HG03095 (cell line): Measurements from ENCODE around the gene MED10.

Experiments used
- ATAC-seq: cut with Tn5 transposase; IDR thresholded peaks from one replicate; pipeline ENCODE4 v1.9.1; 2021; ENCODE audit warnings: moderate library complexity; ENCODE audit not compliant: unreplicated experiment

The MED10 gene

DNA sequence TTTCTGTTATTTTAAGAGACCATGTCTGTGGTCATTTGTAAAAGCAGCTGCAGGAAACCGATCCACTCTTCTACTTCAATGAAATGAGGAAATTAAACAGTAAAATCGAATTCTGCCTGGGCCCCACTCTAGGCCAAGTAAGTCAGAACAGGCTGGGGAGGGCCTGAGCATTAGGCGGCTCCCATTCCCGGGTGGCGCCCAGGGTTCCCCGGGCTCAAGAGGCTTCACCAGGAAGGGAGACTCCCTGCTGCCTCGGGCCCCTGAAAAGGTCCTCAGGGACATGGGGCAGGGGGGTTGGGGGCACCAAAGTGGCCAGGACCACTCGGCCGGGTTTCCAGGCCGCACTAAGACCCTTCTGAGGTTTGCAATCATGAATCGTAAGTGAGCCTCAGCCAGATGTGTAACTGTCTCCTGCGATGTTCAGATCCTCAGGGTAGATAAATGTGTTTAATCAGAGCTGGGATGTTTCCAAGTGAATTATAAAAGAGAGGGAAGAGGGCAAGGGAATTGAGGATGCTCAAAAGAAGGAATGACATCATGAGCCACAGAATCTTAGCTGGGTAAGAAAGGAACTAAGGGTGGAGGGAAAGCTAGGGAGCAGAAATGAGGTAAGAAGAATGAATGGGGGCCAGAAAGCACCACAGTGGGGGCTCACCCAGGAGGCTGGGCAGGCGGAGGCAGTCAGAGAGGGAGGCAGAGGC lies 24.6 kb downstream of the MED10 start:
- ATAC-seq = no peak

DNA sequence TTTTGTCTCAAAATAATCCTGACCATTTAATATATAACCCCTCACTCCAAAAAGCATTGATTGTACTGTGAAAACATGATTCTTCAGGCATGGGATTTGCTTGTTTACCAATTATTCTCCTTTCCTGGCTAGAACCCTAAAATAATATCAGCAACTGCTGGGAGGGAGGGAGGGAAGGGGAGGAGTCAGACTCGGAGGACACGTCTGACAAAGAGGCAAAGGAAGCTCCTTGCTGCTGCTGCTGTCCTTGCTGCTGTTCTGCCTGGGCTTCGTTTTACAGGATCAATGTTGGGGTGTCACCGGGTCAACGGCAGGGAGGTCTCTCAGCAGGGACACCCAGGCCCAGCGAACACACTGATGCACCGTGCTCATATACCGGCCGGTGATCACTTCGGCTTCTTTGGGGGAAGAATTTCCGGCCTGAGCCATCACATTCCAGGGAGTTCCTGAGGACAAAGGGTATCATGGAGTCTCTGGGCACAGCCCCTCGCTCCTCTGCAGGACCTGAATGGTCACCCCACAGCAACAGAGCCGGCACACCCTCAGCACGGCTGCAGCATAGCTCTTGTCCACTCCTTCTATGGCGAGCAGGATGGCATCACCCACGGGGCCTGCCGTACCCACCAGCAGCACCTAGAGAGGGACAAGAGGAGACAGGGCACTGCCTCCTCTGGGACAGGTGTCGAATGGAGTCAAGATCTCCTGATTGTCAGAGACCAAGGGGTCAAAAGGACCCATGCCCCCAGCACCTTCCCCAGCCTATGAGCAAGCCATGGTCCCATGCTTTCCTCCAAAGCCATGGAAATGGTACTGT lies 27.9 kb downstream of the MED10 start:
- ATAC-seq = no peak

DNA sequence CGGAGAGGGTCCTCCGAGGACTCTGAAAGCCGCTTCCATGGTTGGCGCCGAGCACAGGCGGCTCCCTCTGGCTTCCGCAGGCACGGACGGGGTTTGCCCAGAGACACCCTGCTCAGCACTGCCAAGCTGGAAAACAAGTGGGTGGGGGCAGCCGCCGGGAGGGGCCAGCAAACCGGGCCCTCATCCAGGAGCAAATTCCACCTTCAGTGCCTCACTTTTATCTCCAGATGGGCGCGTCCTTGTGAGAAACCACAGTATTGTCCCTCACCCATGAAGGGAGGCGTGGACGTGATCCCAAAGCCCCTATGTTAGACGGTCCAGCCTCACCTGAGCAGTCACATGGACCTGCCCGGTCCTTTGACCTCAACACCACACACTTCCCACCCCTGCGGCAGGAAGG lies 29.0 kb downstream of the MED10 start:
- no peak for ATAC-seq

DNA sequence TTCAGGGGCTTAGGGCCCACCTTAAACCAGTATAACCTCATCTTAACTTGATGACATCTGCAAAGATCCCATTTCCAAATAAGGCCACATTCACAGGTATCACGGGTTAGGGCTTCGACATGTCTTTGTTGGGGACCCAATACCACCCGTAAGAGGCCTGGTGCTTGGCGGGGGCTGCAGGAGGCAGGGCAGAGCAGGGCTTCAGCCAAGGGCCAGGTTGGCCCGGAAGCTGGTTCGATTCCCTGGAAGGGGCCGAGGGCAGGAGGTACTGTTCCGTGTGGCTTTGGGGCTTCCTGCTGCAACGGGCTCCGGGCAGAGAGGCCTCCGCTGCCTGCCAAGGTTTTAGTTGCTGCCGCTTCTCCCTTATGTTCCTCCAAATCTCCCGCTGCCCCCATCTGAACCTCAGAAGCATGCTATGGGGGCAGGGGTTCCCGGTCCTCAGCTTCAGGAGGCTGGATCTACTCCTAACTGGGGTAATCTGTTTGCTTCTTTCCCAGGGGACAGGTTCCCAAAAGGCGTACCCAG lies 29.8 kb downstream of the MED10 start:
- no peak for ATAC-seq

DNA sequence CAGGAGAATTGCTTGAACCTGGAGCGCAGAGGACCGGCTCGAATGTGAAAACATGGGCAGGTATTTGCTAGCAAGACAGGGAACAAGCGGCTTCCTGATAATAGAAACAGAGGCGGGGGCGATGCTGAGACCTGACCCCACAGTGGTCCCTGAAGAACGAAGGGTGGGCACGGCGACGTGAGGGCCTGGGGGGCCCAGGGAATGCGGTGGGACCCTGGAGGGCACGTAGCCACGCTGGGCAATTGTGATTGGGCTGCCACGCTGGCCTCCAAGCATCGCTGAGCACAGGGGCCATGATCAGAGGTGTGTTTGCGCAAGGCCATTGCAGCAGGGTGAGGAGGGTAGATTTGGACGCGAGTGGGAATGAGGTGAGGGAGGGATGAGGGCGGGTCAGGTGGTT lies 30.7 kb downstream of the MED10 start:
- ATAC-seq = no peak

DNA sequence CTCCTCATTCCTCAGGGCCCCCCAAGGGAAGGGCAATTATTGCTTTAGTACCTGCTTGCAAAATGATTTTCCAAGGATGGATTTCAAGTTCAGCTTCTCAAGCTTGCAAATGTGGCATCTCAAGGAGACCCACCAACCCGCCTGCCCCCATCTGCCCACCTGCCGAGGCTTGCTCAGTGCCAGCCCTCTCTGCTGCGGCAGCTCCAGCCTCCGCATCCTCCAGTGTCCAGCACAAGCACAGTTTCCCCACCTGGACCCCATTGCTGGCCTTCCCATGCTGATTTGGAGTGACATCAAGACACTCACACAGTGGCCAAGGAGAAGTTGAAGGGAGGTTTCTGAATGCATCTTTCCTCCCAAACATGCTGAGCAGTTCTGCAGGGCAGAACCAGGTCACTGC lies 31.2 kb downstream of the MED10 start:
- no peak for ATAC-seq

DNA sequence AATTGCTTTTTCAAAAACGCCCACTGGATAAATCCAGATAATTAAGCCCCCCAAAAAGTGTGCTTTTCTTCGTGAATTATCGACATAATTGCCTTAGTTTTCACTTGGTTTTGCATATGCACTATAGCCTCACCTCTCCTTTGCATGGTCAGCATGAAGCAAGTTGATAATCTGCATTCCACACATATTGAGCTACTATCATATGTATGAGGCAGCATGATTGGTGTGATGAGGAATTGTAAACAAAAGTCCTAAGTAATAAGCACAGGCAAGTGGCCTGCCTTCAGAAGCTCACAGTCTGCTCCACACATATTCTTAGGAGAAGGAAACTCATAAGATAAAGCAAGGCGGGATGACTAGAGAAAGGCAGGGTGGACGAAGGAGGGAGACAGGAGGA lies 33.8 kb downstream of the MED10 start:
- ATAC-seq = no peak

DNA sequence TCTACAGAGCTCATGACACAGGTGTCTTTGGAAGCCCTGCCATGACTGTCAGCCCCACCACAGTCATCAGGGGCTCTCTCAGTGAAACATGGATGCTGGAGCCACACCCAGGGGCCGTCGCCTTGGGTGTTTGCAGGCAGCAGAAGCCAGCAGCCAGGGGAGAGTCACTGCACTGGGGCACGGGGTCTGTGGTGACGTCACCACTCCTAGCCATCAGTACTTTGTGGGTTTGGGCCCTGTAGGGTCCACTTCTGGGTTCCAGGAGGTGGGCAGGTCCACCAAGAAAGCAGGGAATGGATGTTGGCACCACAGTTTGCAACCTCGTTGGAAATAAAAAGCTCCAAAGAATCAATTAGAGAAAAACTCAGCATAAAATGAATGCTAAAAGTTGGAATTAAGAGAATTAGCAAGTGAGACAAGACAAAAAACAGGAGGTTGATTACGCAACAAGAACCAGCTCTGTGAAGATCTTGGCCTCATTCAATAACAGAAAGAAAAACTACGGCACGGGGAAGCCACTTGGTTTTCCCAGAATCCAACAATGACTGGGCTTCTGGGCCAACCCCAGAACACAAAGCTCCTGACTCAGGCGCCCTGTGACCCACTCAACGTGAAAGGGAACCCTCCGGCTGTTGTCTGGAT lies 34.3 kb downstream of the MED10 start:
- ATAC-seq = no peak

DNA sequence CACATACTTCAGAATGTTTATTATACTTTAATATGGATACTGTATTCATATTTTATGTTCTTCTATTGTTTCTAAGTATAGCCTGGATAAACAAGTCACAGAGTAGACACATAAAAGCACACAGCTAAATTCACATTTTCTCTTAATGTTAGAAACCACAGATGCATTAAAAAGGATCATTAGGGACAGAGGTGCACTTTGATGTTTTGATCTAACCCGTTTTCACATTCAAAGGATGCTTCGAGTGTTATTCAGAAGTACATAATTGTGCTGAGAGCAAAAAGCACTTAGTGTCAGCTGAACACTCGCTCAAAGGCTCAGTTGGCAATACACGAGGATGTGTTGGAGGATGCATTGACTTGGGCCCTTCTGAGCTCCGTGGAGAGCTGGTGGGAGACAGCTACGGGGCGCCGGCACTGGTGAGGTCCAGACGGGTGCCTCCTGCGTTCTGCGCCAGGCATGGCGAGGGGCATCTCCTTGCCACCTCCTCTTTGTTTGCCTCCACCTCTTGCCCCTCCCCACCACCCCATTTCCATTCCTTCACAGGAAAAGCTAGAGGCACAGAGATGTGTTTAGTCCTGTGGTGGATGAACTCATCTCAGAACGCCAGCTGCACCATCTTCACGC lies 35.5 kb downstream of the MED10 start:
- no peak for ATAC-seq

DNA sequence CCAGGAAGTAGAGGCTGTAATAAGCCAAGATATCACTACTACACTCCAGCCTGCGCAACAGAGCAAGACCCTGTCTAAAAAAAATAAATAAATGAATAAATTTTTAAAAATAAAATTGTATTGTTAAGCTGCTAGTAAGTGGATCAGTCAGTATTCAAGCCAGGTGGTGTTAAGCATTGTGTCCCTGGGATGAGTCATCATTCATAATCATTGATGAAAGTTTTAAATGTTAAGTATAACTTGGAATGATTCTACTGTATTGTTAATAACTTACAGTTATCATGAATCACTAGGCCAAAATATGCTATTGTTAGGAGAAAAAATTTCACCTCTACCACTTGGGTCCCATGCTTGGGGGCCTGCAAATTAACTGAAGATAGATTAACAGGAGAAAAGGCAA lies 38.2 kb downstream of the MED10 start:
- no peak for ATAC-seq

DNA sequence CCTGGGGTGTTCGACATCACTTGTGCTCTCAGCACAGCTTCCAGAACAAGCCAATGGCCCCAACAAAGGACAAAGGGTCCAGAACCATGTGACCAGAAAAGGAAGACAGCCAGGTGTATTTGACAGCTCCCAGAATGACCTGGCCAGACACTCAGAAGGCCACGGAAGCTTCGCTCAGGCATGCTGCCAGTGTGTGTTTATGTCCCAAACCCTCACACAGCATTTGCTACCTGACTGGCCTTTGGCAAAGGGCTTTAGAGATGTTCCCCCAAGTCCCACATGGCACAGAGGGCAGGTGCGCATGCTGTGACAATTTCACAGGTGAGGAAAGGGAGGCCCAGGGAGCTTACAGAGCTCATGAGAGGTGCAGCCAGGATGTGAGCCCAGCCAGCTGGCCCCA lies 39.5 kb downstream of the MED10 start:
- no peak for ATAC-seq

DNA sequence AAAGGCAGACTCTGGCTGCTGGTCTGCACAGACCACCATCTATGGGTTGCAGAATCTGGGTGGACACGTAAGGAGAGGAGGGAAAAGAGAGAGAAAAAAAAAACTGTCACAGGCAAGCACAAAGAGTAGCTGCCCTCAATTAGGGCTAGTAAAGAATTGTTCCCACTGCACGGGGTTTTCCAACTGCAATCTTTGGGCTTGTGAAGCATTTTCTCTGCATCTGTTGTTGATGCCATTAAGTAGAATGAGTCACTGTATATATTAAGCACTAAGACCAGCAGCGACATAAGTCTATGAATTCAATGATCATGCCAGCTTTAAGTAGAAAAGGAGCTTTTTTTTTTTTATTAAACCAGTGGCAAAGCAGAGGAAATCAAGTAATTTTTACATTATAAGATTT lies 40.2 kb downstream of the MED10 start:
- no peak for ATAC-seq

DNA sequence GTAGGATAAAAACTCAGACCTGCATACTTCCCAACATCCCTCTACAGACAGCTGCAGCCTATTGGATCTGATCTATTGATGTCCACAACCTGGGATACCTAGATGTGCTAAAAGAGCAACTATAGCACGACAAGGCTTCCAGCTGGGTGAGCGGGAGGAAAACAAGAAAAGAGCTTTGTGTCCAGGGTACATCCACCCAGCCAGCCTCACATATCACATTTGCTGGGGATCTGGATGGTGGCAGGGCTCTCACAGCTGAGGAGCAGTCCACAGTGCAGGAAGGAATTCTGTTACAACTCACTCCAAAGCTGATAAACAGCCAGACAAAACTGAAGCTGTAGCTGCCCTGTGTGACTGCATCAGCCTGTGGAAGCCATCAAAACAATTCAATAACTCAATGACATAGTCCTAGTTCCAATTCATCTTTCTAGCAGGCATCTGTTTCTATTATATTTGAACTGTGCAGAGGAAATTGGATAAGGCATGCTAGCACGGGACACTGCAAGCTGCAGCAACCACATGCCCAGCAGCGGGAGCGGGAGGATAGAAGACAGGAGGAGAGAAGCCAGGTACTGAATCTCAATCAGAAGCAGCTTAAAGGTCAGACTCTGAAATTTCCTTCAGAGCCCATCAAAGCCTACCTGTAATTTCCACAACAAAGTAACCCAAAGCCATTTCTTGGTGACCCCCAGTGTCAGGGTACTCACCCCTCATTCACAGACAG lies 45.0 kb downstream of the MED10 start:
- ATAC-seq = no peak

DNA sequence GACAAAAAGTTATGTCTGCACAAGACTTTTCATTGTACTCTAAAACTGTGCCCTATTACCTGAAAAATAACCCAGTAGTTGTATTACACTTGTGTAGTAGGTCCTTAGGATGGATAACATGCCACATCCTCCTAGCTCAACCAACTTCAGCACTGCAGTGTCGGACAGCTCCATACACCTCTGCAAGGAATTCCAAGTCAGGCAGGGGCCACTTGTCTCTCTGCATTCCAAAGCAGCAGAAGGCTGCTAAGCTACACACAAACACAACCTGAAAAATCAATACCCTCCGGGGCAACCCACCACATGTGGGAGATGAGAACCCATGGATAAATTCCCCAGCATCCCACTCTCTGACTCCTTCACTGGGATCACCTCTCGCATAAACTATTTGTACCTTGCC lies 50.2 kb downstream of the MED10 start:
- ATAC-seq = no peak

DNA sequence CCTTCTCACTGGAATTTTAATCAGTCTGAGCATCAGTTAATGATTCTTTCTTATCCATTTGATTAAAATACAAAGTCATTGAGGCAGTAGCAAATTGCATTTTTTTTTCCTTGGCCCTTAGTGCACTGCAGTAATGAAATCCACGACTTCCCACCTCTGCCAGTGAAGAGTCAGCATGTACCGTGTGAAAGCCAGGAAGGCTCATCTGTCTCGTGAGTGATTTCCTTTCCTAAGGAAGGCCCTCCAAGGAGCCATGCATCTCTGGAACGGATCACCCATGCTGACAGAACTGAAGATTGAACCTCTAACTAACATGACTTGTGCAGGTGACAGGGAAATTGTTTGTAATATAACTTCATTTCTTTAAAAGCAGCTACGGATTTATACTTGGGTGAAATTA lies 51.6 kb downstream of the MED10 start:
- ATAC-seq = no peak

DNA sequence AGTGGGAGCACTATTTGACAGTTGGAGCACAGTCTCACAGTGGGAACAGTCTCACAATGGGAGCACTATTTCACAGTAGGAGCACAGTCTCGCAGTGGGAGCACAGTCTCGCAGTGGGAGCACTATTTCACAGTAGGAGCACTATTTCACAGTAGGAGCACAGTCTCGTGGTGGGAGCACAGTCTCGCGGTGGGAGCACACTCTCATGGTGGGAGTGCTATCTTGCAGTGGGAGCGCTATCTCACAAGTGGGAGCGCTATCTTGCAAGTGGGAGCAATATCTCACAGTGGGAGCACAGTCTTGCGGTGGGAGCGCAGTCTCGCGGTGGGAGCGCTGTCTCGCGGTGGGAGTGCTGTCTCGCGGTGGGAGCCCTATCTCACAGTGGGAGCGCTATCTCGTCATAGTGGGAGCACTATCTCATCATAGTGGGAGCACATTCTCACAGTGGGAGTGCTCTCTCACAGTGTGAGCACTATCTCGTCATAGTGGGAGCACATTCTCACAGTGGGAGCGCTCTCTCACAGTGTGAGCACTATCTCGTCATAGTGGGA lies 56.1 kb downstream of the MED10 start:
- ATAC-seq = no peak
